Measurements from ENCODE around the gene GUCA1A. TPM values are rescaled to one million over a fixed set of nuclear protein-coding genes. Genes with fewer than 3 reads are reported as not detected.

The GUCA1A gene
- not detected for total RNA-seq
- long read RNA-seq = 0 reads

DNA sequence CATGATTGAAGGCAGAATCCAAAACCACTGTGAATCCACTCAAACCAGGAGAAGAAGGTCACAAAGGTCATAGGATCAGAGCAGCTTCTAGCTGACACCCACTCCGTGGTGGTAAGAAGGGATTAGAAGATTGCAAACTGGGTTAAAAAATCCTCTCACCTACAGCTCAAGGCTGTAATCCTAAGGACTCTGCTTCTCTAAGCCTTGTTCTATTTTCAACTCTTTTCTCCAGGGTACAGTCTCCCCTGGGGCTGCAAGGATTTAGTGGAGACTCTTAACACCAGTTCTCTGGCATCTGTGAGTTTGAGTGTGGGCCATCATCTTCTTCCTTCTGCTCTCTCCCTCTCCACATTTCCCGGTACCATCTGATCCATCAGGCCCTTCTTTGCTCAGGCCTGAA lies at the start of gene GUCA1A:
GUCA1A (plus strand) TSS at position 264 of the 400 bp plus-strand sequence. CDS start 250 bp downstream, outside the sequence.
- 73% methylated on average over 1 of the region's 2 CpGs for WGBS (ENCODE audit: insufficient coverage, low coverage, low lambda C conversion rate, missing lambda C conversion rate)
- no peaks in the 10 kb centered on the region for H3K9me3 ChIP-seq
- no peaks in the 10 kb centered on the region for H3K36me3 ChIP-seq
- H3K4me3 ChIP-seq = no peak within 1 kb of the TSS
- DNase-seq (no peak), ATAC-seq (no peak)
- intact Hi-C loops (cut with DNase I) = no loop called here
- TF ChIP-seq, protein P1, sequence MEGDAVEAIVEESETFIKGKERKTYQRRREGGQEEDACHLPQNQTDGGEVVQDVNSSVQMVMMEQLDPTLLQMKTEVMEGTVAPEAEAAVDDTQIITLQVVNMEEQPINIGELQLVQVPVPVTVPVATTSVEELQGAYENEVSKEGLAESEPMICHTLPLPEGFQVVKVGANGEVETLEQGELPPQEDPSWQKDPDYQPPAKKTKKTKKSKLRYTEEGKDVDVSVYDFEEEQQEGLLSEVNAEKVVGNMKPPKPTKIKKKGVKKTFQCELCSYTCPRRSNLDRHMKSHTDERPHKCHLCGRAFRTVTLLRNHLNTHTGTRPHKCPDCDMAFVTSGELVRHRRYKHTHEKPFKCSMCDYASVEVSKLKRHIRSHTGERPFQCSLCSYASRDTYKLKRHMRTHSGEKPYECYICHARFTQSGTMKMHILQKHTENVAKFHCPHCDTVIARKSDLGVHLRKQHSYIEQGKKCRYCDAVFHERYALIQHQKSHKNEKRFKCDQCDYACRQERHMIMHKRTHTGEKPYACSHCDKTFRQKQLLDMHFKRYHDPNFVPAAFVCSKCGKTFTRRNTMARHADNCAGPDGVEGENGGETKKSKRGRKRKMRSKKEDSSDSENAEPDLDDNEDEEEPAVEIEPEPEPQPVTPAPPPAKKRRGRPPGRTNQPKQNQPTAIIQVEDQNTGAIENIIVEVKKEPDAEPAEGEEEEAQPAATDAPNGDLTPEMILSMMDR (IDR thresholded peaks at IDR 0.05) = no peak
- no peak for TF ChIP-seq POLR2A (IDR thresholded peaks at IDR 0.05)
- H3K27ac ChIP-seq = no peak within 1 kb of the TSS
- no peaks in the 10 kb centered on the region for H3K4me1 ChIP-seq
- no peaks in the 10 kb centered on the region for H3K27me3 ChIP-seq

DNA sequence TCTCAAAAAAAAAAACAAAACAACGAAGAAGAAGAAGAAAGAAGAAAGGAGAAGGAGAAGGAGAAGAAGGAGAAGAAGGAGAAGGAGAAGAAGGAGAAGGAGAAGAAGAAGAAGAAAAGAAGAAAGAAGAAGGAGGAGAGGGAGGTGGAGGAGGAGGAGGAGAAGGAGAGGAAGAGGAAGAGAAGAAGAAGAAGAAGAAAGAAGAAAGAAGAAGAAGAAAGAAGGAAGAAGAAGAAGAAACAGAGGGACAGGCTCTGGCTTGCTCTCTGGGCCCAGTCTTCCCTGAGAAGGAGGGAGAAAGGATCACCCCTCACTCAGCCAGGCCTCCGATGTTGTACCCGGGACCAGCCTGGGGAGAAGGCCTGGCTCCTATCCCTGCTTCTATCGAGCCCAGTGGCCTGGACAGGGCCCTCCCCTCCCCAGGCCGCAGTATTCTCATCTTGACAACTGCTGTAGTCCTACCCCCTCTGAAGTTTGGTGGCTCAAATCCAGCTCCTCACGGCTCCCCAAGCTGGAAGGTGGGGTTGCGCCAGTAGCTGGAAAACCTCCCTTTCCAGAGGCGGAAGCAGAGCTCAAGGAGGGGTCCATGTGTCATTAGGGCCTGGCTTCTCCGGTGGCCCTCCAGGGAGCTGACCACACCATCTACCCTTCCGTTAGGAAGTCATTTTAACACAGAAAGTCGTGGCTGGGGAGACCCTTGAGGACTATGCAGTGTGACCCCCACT lies 49.6 kb upstream of the GUCA1A start:
- Histone ChIP-seq H3K36me3 (no peaks in the 10 kb centered on the region), H3K9me3 (no peaks in the 10 kb centered on the region), H3K4me1 (peaks cover 0 to 6% (median 0%) of the 10 kb centered on the region in 4 donors), H3K27ac (no peak overlapping the region), H3K4me3 (no peak overlapping the region), H3K27me3 (no peaks in the 10 kb centered on the region)
- intact Hi-C loops (cut with DNase I) = no loop called here
- ATAC-seq = no peak
- DNase-seq = no peak
- TF ChIP-seq POLR2A (IDR thresholded peaks at IDR 0.05) = no peak
- TF ChIP-seq, protein P1 (IDR thresholded peaks at IDR 0.05) = no peak
- 71% methylated on average over 3 of the region's 11 CpGs for WGBS (ENCODE audit: insufficient coverage, low coverage, low lambda C conversion rate, missing lambda C conversion rate)

DNA sequence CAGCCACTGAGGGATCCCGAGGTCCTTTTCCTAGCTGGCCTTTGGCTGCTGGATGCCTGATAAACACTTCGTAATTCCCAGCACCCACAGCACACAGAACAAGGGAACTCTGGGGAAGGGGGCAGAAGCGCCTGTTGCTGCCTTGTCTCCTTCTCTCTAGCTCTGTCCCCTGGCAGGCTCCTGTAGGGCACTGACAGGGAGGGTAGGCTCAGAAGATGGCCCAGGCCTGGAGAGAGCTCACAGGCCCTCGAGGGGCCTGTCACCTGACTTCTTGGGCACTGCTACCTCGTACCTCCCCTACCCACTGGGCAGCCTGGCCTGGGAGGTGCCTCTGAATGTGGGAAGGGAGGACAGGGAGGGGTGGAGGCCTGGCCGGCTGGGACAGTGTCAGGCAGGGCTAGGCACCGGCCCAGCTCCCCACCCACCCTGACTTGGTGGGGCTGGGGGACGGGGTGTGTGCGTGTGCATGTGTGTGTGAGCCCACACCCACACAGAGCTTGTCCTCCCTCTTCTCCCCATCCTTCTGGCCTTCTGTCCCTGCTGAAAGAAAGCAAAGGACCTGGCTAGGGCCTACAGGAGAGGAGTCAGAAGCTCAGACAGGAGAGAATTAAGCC lies 48.8 kb upstream of the GUCA1A start:
- DNase-seq = no peak
- no peak overlapping the region for H3K27ac ChIP-seq
- no peaks in the 10 kb centered on the region for H3K4me1 ChIP-seq

DNA sequence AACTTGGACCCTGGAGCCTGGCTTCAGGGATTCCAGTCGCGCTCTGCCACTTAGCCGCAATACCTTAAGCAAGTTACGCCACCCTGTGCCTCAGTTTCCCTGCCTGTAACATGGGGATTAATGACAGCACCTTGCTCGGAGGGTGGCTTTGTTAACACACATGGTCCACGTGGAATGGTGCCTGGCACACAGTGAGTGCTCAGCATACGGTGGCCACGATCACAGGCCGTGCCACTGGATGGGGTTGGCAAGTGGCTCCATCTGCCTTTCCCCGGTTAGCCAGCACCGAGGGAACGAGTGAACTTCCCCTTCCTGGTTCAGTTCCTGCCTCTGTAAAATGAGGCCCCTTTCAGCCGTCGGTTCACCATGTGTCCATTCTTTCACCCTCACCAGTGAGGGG lies 47.9 kb upstream of the GUCA1A start:
- WGBS (ENCODE audit: insufficient coverage, low coverage, low lambda C conversion rate, missing lambda C conversion rate) = 71% methylated on average over 6 of the region's 14 CpGs
- no peaks in the 10 kb centered on the region for H3K27me3 ChIP-seq
- no peaks in the 10 kb centered on the region for H3K9me3 ChIP-seq
- intact Hi-C loops (cut with DNase I) = no loop called here
- H3K27ac ChIP-seq = no peak overlapping the region
- no peak overlapping the region for H3K4me3 ChIP-seq
- no peaks in the 10 kb centered on the region for H3K4me1 ChIP-seq
- no peaks in the 10 kb centered on the region for H3K36me3 ChIP-seq
- TF ChIP-seq, protein P1 (IDR thresholded peaks at IDR 0.05) = no peak
- no peak for TF ChIP-seq POLR2A (IDR thresholded peaks at IDR 0.05)
- ATAC-seq = no peak
- DNase-seq = no peak

More for the DNA sequence above, 48.8 kb upstream of the GUCA1A start:
- intact Hi-C loops (cut with DNase I) = no loop called here
- no peak overlapping the region for H3K4me3 ChIP-seq
- H3K36me3 ChIP-seq = no peaks in the 10 kb centered on the region
- no peak for TF ChIP-seq POLR2A (IDR thresholded peaks at IDR 0.05)
- TF ChIP-seq, protein P1 (IDR thresholded peaks at IDR 0.05) = no peak
- WGBS (ENCODE audit: insufficient coverage, low coverage, low lambda C conversion rate, missing lambda C conversion rate) = no CpG with 5 or more reads among the region's 9 CpGs
- H3K27me3 ChIP-seq = no peaks in the 10 kb centered on the region
- no peaks in the 10 kb centered on the region for H3K9me3 ChIP-seq
- ATAC-seq = peak in 2 of 4 donors; percentile 16 to 33

Data from right lobe of liver (tissue), 6 donors.